ENCODE results near the gene PRKCB.

DNA sequence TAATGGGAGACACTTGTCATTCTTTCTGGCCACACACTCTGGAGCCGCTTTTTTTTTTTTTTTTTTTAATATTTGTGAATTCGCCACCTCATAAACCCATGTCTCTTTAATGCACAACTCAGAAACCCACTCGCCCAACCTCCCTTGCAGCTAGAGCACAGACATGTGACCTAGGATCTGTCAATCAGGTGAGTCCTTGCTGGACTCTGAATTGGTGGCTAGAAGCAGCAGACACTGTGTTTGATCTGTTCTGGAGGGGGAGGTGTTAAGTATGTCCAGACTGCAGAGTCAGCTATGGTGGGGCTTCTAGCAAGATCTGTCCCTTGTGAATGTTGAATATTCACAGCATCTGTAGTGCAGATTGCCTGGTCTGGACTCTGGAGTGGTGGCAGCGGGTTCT, 112.1 kb downstream of the PRKCB start:
- TF ChIP-seq, protein P1, sequence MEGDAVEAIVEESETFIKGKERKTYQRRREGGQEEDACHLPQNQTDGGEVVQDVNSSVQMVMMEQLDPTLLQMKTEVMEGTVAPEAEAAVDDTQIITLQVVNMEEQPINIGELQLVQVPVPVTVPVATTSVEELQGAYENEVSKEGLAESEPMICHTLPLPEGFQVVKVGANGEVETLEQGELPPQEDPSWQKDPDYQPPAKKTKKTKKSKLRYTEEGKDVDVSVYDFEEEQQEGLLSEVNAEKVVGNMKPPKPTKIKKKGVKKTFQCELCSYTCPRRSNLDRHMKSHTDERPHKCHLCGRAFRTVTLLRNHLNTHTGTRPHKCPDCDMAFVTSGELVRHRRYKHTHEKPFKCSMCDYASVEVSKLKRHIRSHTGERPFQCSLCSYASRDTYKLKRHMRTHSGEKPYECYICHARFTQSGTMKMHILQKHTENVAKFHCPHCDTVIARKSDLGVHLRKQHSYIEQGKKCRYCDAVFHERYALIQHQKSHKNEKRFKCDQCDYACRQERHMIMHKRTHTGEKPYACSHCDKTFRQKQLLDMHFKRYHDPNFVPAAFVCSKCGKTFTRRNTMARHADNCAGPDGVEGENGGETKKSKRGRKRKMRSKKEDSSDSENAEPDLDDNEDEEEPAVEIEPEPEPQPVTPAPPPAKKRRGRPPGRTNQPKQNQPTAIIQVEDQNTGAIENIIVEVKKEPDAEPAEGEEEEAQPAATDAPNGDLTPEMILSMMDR (IDR thresholded peaks at IDR 0.05; ENCODE audit: control extremely low read depth in 1 of 3, insufficient read depth in 1 of 3, low read depth in 1 of 3, low read length in 3 of 3): no peak
- TF ChIP-seq SUZ12 (IDR thresholded peaks at IDR 0.05; ENCODE audit: low read length): no peak
- no peak for TF ChIP-seq BCL11A (IDR thresholded peaks at IDR 0.05; ENCODE audit: low read depth in 2 of 2, low read length in 2 of 2)
